NCI-H146 (cell line): ENCODE measurements around the gene WNT5B.

Experiments used
- DNase-seq: peaks from one replicate; lab custom pipeline; 2025; lab: John Stamatoyannopoulos, UW

Gene WNT5B

DNA sequence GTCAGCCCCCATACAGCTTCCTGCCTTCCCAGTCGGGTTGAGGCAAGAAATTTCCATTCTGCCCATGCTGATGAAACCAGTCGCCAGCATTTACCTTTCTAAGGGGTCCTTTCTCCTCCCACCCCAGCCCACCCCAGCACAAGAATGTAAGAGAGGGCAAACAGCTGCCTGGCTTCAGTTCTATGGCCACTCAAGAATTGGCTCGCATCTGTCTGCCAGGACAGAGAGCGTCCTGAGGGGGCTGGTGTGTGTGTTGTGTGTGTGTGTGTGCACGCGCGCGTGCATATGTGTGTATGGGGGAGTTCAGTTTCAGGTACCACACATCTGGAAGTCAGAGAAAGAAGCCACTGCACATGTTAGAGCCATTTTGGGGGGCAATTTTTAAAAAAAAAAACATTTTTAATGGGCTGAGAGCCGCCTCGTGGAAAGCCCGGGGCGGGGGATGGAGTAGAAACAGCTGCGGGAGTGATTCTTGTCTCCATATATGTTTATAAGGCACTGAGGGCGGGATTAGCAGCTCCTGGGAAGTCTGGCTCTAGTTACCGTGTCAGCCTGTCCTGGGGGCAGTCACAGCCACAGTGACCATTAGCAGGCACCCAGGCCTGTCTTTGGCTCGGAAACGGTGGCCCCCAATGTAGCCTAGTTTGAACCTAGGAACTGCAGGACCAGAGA, at the start of gene WNT5B:
WNT5B (plus strand) TSS at position 566 of the 672 bp plus-strand sequence. CDS start 2,124 bp downstream, outside the sequence.
- DNase-seq: no peak

DNA sequence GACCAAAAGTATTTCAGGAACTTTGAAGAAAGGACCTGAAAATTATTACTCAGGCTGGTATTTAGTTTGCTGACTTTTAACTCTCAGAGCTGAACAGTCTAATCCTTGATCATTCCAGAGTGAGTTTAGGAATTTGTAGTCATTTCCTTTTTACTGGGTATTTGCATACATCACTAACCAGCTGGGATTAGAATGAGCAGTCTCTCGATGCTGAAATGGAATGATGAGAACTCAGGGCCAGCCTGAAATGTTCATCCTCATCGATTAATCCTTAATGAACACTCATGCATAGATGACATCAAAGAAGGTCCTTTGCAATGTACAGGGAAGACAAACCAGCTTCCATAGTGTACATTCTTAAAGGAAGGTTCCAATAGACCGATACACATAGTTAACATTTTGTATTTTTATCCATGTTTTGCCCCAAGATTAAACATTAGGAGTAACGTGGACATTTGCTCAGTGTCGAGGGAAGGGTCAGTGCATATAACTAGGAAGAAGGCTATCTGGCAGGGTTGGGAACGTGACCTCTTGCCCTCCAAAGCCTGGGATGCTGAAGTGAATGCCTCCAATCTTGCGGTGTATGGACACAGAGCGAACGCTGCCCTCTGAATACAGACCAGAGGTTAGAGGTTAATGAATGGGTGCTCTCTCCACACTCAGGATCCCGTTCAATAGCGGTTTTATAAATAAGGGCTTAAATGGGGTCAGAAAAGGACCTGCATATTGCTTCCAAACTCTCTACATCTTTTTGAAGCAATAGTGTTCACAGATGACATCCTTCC, 49.2 kb upstream of the WNT5B start:
- DNase-seq: no peak

DNA sequence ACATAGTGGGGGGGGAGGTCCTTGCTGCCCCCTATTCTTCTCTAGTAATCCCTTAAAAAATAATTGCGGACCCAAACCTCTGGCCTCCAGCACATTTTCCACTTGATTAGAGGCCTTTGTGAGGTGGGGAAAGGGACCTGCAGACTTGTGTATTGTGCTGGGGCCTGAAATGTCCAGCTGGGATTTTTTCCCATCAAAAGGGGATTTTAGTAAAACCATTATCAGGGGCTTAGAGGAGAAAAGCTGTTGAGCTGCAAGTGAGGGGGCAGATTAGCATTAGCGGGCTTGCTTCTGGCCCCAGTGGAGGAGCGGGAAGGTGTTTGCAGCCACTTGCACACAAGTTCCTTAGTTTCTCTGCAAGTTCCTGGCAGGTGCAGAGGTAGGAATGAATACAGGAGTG, 48.5 kb upstream of the WNT5B start:
- no peak for DNase-seq

DNA sequence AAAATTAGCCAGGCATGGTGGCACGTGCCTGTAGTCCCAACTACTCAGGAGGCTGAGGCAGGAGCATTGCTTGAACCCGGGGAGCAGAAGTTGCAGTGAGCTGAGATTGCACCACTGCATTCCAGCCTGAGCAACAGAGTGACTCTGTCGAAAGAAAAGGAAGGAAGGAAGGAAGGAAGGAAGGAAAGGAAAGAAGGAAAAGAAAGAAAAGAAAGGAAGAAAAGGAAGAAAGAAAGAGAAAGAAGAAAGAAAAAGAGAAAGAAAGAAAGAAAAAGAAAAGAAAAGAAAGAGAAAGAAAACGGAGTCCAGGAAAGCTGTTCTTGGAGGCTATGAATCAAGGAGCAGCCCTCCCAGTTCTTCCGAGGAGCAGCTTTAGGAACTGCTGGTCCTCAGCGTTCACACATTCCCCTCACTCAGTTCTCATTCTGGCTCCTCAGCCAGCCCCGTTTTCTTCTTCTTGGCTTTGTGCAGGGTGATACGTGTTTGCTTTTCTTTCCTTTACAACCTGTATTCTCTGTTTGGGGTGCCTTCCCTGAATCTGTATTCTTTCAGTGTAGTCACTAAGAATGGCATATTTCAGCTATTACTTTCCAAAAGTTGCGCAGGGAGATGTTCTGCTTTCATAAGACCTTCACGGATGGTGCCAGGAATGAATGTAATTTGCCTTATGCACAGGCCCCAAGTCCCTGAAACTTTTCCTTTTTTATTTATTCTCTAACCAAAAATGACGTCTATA, 46.9 kb upstream of the WNT5B start:
- no peak for DNase-seq

DNA sequence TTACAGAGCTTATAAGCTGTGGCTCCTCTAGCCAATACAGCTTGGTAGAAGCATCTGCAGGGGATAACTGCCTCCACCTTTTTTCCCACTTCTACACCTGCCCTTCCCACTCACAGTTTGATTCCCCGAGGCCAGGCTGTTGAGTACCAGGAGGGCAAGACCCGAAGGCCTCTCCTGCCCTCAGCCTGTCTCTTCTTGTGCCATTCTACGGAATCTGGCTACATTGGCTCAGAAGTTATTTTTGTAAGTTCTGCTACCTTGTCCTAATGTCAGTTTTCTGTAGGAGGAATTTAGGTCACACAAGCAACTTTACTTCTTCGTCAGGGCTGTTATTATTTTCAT, 46.4 kb upstream of the WNT5B start:
- no peak for DNase-seq

DNA sequence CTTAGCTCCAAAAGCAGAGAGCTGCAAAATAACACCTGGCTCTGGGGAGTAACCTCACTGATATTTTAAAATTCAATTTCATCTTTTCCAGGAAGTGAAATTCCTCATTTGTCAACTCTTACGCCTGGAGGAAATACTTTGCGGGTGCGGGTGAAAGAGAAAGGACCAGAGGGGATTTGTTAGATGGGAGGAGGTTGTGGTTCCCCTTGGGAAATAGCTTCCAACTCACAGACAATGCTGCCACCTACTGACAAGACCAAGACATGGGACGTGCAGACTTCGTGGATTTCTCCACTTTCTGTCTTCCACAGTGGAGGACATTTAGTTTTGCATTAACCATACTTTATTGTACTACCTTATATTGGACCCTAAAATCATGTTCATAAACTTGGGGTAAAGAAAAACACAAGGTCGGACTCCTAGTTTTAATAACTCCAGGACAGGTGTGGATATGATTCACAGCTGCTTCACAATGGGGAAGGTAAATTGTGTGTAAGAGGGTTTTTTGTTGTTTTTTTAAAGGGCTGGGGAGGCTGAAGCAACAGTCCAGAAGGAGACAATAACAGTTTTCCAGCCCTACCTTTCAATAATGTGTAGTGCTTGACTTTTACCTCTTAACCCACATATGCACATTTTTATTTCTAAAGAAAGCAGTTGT, 45.5 kb upstream of the WNT5B start:
- peak; percentile 88 for DNase-seq

DNA sequence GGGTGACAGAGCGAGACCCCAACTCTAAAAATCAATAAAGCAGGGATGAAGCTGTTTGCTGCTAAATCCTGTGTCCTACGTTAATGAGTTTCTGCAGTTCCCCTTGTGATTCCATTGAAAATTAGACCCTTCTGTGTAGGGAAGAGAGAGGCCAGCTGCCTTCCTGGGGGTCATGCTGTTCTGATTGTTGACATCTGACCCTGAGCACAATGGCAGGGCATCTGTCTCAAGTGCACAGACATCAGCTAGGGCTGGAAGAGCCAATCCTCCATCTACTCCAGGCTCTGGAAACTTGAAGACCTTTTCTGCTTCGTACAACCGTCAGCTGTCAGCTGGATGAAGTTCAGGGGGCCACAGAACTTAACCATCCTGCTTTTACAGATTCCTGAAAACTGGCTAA, 44.7 kb upstream of the WNT5B start:
- peak; percentile 85 for DNase-seq

DNA sequence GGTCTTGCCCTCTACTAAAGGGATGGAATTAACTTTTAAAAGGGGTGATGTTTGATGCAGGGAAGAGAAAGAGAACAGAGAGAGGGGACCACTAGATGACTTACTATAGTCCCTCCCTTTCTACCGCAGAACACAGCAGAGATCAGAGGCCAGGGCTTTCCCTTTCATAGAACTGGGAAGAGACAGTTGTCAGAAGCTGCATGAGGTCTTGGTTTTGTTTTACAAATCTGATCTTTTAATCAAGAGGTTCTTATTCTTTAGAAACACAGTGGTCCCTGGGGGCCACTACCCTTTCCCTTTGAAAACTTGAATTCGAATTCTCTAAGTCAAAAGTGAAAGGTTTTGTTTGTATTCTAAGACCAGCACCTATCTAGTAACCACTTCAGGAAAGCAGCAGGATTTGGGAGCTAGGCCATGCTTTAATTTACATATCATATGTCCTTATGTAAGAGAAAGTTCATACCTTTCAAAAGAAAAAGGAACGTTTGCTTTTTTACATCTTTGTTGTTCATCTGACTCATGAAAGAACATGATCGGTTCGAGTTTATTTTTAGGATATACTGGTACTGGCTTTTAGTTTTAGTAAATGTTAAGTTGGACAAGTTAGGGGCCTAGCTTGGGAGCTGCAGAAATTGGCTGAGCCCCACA, 41.0 kb upstream of the WNT5B start:
- DNase-seq: no peak

DNA sequence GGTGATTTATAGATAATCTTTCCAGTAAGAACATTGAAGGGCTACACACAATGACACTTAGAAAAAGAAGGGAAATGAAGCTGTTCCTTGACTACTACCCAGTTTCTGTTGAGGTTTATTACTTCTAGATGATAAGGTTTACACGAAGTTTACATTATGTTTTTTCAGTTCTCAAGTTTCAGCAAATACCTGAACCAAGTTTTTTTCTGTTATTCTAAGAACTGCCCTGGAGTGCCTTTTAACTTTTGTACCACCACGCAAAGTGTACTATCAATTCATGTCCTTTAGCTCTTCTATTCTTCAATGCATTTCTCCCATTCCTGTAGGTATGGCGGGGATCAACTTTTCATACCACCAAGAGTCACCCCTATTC, 40.5 kb upstream of the WNT5B start:
- no peak for DNase-seq

DNA sequence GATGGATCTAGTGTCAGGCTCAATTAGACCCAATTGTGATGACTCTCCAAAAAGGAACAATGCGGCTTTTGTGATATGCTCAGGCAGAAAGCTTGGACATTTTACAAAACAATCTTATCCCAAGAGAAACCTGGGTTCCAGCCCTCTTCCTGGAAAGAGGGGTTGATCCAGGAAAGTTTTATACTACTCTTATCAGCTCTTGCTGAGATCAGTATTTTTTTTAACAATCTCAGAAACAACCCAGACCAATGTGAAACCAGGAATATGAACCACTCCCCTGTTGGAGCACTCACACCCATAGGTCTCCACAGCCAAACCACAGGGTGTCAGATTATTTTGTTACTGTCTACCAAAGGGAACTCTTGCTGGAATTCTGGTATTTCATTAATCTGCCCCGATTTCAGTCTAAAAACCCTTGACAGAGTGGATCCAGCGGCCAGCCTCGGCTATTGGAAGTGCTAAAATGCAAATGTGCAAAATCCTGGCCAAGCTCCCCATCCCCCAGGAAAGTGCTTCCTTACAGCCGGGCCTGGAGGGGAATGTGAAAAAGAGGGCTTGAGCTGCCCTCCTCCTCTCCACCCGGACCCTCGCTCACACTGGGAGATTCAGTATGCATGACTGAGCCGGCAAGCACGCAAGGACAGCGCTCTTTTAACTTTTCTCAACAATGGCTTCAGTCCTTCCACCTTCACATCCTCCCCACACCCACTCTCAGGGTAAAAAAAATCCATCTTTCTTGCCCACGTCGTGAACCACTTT, 38.6 kb upstream of the WNT5B start:
- no peak for DNase-seq

DNA sequence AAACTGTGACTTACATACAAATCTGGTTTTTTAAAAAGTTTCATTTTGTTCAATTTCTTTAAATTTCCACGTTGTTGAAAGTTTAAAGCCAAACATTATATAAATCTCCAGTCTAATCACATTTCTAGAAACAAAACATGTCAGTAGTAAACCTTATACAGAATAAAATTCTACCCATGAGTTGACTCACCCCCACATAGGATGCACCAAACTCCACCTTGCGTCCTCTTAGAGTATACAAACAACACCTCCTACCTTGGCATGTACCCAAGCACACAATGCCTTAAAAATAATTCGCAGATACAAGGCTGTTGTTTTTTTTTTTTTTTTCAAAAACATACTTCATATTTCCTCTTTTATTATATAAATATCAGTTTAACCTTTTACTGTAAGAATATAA, 38.0 kb upstream of the WNT5B start:
- DNase-seq: no peak

DNA sequence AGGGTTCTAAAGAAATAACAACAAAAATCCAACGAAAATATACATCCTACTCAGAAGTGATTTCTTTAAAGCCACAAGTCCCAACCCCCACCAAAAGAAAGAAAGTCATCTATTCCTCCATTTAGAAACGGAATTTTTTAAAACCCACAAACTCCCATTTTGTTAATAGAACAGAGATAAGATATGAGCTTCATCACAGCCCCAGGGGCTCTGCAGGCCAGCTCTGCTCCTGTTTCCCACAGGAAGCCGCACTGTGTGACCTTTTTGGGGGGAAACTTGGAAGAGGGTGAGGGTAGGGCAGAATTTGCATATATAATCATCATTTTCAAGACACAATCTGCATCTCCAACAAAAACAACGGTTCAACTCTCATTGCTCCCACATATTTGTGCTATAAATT, 37.5 kb upstream of the WNT5B start:
- no peak for DNase-seq

DNA sequence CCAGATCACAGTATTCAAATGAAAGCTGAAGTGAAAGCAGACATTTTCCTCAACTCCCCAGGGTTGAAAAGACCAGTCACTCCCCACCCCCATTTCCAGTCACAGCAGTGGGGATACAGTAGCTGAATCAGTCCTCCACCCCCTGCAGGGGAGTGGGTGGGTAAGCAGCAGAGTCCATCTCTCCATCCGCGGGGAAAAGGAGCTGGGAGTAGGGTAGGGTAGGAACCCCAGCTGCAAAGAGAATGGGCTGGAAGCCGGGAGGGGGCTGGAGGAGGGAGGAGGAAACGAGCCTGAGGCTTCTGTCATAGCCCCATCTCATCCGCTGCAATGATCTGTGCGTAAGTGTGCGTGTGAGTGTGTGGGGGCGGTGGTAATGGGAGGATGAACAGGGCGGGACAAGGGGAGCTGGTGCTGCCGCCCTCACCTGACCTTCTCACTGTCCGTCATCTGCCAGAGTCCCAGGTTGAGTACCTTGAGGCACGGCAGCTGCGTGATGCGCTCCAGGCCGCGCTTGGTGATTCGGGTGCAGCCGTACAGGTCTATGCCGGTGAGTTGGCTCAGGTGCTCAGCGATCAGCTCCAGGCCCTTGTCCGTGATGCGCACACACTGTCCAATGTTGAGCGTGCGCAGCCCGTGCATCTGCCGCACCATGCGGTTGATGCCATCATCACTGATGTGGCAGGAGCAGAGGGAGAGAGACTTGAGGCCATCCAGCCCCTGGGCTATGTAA, 36.4 kb upstream of the WNT5B start:
- DNase-seq: peak; percentile 63

DNA sequence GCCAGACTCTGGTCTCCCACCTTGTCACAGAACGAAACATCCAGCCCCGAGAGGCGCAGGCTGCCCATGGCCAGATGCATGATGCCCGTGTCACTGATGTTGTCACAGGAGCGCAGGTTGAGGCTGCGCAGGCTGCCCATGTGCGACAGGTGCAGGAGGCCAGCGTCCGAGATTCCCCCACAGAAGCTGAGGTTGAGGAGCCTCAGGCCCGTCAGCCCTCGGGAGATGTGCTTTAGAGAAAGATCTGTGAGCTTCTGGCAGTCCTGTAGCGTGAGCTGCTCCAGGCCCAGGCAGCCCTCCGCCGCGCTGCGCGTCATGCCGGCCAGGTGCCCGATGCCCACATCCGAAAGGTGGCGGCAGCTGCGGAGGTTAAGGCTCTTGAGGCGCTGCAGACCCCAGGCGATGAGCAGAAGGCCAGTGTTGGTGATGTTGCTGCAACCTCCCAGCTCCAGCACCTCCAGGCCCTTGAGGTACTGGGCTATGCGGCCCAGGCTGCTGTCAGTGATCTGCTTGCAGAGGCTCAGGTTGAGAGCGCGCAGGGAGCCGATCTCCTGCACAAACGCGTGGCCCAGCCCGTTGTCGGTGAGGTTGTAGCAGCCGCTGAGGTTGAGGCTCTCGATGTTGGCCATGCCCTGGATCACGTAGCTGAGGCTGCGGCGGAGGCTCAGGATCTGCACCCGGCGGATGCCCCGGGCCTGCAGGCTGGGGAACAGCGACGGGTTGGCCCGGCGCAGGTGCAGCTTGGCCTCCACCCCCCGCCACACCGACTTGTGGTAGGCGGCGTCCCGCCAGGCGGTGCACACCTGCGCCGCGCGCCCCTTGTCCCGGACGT, 35.6 kb upstream of the WNT5B start:
- peak; percentile 79 for DNase-seq

DNA sequence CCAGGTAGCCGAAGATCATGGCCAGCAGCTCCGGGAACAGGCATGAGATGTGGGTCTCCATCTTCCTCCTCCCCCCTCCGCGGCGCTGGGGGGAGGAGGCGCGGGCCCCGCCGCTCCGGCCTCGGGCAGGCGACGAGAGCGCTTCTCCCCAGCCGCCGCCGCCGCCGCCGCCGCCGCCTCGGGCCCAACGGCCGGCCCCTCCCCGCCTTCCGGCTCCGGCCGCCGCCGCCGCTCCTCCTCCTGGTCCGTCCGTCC, 35.1 kb upstream of the WNT5B start:
- DNase-seq: no peak

DNA sequence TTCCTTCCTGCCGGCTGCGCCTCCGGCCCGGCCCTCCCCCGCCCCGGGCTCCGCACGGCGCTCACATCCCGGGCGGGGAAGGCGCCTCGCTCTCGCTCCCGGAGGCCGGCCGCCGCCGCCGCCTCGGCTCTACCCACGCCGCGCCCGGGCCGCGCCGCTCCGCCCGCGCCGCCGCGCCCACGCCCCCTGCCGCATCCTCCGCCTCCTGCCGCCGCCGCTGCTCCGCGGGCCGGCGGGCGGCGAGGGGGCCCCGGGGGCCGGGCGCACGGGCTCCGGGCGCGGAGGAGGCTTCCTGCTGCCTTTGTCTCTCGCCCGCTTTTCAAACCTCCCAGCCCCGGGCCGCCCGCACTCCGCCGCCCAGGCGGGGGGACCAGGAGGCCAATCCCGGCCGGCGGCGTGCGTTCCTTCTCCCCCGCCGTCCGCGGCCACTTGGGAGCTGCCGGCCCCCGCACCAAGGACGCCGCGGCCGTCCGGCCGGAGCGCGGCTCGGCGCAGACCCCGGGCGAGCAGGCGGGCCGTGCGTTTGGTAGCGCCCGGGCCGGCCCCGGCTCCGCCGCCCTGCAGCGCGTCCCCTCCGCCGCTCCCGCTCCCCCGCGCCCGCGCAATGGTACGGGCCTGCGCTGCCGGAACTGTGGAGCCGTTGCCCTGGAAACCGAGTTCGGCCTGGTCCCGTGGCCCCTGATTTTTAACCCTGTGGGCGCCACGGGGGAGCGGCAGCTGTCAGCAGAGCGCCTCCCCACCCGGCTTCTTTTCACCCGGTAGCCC, 34.6 kb upstream of the WNT5B start, which contains the start of gene FBXL14:
FBXL14 (minus strand) TSS at position 321 of the 765 bp plus-strand sequence. CDS start 515 bp downstream, outside the sequence.
- DNase-seq: peak; percentile 94

DNA sequence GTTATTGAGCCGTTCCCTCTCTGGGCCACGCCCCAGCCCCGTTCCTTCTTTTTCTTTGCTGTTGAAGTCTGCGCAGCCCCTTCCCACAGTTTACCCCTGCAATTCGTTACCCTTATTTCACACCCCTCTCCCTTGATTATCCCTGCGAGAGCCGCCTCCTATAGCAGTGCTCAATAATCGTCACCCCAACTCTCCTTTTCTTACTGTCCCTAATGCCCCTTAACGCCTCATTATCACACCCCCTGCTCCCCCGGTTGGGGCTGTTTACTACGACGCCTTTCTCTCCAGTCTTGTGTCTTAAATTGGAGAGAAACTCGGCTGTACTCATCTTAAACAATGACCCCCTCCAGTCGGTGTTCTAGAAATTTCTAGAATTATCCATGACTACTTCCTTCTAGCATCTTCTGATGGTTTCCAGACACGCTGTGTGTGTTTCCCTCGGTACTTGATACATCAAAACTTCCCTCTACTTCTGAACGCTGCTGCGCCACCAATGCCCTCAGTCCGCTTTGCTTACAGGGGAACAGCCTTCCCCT, 33.9 kb upstream of the WNT5B start:
- no peak for DNase-seq

DNA sequence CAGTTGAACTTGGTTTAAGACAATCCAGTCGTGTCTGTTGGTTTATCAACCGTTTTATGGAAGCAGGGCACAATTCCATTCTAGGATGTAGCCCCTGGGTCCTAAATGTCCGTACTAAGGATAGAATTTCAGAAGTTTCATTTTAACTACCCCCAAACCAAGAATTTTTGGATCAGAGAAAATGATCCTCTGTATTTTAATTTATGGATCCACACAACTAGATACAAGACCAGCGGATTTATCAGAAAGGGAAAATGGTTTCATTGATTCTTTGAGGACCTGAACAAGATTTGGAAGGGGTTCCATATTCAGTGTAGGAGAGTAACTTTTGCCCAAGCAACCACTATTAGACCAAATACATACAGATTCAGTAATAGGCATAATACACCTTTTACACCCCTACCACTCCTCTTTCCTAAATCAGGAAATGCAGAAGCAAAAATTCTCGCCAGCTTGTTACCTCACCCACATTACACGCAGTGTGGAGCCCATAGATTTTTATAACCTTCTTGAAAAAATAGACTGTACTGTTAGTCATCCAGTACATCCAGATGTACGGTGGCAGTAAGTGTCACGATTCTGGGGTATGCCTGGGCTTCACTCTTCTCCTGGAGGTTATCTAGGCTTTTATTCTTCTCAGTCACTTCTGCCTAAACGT, 33.2 kb upstream of the WNT5B start:
- DNase-seq: no peak
